HG02588 (cell line): Measurements from ENCODE around the gene ADAMTSL2.

ENCODE experiments used
- ATAC-seq: cut with Tn5 transposase; IDR thresholded peaks from one replicate; pipeline ENCODE4 v1.9.1; 2021; ENCODE audit warnings: mild to moderate bottlenecking, moderate library complexity; ENCODE audit not compliant: unreplicated experiment

The ADAMTSL2 gene

DNA sequence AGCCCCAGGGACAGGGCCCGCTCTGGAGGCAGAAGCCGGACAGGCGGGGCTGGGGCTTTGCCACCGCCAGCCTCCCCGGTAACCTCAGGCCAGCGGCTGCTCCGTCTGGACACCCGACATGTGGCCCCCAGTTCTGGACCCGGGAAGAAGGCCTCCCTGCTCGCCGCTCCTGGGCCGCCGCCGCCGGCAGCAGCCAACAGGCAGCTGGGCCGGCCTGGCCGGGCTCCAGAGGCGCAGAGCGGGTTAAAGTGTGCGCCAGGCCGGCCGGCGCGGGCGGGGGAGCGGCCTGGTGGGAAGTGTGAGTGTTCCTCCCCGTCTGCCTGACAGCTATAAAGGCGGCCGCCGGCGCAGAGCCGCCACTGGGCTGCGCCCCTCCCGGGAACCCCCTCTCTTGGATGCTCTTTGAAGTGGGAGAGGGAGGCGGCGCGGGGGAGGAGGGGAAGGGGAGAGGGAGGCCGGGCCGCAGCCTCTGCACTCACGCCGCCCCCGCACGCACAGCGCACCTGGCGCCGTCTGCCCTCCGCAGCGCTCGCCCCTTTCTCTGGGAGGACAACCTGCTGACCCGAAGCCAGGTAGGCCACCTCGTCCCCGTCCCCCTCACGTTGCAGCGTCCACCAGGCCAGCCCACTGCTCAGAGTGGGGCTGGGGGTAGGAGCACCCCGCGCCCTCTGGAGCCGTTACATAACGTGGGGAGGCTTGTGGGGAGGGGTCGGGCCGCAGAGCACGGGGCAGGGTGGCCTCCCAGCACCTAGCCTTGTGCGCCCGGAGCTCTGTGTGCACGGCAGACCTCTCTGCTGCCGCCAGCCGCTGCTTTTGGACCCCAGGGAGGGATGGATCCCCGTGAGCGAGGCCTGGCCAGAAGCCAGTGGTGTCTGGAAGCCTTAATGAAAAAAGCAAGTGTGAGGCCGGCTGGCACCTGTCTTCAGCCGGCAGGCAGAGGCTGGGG, at the start of gene ADAMTSL2:
Gene ADAMTSL2 (plus strand): TSS at position 359 of the 946 bp plus-strand sequence. CDS start 2,009 bp downstream, outside the sequence.
- no peak for ATAC-seq

DNA sequence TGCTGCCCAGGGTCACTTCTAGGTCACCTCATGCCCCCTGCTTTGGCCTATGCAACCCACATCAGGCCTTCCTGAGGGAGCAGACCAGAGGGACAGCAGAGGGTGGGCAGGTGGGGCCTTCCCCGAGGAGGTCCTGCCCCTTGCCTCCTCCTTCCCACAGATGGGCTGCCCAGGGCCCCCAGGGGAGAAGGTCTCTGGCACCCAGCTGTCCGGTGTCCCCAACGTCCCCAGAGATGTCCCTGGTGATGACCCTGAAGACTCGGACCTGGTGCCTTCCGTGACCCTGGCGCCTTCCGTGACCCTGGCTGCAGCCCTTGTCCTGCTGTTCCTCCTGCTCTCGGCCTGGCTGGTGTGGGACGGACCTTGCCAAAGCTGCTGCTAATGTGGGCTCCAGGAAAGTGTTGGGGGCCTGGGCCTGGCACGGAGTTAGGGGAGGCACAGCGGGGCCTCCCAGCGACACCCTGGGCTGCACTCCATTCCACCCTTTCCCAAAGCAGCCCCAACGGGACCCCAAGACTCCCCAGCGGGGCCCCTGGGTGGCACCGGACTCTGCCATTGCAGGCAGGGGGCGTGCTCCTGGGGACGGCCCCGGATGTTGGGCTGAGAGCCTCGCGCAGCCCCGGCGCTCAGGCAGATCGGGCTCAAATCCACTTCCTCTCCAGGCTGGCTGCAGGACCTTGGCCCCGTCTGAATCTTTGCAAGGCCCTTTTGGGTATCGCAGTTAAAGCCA, 48.8 kb upstream of the ADAMTSL2 start:
- no peak for ATAC-seq

DNA sequence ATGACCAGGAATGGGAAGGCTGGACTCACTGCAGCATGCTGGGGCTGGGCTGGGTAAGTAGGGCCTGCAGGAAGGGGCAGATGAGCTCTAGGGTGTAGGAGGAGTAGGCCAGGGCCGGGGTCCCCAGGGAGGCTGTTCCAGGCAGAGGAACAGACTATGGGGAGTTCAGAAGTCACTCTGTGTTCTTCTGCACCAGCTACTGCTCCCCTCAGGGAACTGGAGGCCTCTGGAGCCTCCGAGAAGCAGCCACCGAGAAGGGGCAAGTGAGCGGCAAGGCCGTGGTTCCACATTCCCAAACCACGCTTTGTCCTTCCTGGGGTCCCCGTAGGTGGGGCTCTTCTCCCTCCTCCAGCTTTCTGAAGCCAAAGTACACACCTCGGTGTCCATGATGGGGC, 47.2 kb upstream of the ADAMTSL2 start:
- ATAC-seq, result no peak

DNA sequence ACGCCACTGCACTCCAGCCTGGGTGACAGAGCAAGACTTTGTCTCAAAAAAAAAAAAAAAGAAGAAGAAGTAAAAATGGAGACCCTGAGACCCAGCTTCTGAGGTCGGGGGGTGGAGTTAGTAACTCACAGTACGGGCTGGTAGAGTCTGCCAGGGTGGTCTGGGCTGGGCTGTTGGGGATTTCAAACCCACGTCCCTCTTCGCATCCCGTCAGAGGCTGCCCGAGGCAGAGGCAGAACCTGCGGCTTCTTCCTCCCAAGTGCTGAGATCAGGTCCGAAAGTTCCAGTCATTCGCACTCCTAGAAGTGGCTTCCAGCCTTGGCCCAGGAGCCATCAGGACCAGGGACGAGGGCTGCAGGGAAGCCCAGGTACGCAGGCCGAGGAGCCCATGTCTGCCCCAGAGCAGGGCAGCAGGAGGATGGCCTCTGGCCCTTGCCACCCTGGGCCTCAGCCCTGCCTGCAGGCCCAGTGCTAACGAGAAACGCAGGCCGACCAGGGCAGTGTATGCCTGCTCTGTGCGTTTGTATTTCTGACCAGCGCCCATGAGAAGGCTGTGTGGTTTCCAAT, 45.7 kb upstream of the ADAMTSL2 start:
- no peak for ATAC-seq

DNA sequence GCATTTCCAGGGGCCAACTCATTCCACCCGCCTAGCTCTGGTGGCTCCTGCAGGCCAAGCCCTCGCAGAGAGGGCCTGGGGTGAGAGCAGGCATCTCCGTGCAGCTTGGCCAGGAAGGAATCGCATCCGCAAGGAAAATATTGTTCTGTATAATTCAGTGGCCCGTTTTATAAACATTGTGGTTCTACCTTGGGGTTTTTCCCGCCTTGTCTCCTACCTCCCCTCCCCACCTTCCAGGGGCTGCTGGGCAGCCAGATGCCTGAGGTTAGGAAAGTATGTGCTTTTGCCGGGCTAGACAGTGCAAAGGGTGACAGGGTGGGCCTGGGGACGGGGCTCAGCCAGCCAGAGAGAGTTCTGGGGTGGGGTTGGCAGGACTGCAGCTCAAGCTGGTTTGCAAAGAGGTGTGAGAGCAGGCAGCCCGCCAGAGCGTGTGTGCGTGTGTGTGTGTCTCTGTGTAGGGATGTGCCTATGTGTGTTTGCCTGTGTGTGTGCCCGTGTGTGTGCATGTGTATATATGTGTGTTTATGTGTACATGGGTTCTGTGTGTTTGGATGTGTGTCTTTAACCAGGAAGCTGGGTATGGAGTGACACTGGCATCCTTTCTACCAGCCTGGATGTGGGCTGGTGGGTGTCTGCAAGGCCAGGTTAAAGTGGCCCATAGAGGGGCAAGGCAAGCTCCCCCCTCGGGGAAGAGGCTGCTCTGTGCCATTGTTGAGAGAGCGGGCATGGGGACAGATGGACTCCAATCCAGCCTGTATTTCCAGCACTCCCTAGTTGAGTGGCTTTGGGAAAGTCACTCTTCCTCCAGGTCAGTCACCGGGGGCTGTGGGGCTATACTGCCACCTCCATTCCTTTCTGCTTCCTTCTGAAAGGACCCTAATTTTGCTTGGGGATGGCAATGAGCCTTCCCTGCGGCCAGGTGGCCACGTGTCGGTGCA, 45.0 kb upstream of the ADAMTSL2 start:
- ATAC-seq, result no peak

DNA sequence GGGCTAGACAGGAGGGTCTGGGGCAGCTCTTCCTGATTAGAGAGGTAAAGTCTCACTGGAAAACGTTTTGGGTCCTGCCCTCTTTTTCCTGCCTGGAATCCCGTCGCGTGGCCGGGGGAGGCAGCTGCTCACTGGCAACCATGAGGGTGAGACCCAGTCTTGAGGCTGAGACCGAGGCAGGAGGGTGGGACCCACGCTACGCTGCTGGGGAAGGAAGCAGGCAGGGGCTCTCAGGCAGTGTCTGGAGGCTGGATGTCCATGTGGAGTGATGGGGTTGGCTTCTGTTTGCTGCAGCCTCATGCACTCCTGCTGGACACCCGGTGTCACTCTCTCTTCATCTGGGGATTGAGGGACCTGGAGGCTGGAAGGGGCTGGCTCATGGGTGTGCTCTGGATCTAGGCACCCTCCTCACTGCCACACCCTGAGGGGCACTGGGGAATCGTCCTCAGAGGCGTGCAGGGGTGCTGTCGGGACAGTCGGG, 44.3 kb upstream of the ADAMTSL2 start:
- no peak for ATAC-seq

DNA sequence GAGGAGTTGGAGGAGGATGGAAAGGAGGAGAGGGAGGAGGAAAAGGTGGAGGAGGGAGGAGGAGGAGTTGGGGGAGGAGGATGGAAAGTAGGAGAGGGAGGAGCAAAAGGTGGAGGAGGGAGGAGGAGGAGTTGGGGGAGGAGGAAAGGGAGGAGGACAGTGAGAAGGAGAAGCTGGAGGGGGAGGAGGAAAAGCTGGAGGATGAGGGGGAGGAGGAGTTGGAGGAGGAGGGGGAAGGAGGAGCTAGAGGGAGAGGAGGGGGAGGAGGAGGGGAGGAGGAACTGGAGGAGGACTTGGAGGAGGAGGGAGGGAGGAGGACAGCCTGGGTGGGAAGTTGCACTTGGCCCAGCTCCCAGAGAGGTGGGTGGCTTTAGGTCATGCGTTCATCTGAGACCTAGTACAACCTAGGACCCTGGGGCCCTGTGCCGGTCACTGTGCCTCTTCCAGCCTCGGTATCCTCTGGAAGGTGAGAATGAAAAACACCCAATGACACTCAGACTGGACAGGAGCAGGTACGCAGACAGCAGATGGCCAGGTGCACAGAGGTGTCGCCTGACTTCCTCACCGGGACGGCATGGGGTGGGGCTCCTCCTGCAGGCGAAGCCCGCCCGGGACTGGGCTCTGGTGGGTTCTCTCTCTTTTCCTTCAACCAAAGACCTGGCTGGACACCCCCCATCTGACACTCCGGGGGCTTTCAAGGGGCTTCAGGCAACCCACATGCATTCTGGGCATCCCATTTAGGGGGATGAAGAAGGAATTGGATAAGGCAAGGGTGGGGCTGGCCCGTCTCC, 43.4 kb upstream of the ADAMTSL2 start:
- ATAC-seq, result no peak

DNA sequence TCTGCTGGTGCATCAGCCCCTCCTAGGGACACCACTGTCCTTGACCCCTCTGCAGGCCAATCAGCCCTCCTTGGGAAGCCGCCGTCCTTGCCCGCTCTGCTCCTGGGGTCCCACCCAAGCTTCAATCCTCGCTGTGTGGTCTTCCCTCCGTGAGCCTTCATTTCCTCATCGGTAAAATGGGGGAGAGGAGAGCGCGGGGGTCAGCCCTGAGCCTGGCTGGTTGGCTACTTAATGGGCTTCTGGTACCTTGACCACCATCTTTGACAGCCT, 42.9 kb upstream of the ADAMTSL2 start:
- ATAC-seq, result no peak

DNA sequence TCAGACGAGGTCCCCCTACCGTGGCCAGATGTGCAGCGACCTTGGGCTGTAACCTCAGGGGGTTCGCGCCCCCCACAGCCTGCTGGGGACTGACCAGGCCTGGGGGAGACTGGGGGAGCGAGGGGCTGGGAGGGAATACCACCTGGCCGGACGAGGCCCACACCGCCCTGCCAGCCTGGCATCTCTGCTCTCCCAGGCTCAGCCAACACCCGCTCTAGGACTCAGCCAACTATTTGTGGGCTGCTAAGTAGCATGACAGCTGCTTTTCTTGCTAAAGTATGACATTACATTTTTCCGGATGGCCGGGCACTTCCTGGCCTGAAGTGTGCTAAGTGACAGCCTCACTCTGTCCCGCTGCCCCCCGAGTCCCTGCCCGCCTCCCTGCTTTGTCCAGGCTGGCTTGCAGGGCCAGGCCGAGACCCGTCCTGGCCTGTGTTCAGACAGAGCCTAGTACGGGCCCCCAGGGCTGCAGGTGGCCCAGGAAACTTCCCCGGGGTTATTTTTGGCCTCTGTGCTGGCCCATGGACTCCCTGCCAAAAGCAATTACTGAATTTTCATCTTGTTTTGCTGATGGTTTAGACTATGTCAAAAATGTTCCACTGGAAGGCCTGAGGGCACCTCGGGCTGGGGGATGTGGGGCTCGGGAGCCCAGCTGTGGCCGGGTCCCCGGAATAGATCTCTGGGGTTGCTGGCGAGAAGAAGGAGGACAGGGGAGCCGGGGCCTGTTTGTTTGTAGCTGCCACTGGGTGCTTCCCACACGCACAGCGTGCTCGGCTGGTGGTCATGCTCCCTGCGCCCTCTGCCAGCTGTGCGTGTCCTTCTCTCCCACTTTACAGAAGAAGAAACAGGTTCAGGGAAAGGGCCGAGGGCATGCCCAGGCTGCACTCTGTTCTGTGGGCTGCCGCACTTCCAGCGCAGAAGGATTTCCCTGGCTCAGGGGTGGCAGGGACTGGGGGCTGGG, 42.2 kb upstream of the ADAMTSL2 start:
- no peak for ATAC-seq

DNA sequence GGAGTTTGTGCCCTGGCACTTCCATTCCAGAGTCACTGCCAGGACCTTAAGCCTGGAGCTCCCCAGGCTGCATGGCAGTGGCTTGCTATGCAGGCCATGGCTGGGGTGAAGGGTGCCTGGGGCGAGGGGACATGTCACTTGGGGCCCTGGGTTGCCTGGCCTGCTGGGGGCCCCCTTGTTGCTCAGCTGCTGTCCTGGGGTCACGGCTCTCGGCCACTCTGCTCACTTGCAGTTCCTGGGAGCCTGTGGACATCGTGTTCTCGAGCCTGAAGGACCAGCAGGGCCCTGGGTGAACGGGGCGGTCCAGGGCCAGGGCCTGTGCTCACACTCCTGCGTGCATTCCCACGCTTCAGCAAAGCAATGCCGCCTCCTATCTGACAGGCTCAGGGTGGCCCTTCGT, 41.1 kb upstream of the ADAMTSL2 start:
- no peak for ATAC-seq

DNA sequence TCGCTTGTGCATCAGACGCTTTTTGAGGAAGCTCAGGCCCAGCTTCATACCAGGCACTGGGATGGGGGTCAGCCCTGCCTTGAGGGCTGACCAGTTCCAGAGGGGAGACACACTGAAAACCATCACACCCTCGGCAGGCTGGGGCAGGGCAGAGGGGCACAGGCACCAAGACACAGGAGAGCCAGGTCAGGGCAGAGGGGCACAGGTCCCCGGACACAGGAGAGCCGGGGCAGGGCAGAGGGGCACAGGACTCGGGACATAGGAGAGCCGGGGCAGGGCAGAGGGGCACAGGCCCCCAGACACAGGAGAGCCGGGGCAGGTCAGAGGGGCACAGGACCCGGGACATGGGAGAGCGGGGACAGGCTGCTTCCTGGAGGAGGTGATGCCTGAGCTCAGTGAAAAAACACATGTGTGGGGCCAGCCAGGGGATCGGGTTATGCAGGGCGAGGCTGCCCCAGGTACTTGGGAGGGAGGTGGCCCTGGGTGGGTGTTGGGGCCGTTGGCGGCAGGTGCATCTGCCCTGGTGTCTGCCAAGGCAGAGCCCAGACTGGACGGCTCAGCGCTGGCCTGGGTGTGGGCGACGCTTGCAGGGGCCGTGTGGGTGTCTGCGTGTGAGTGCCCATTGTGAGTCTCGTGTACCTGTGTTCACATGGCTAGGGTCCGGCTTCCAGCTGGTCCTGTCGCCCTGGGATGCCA, 40.5 kb upstream of the ADAMTSL2 start:
- ATAC-seq, result no peak

DNA sequence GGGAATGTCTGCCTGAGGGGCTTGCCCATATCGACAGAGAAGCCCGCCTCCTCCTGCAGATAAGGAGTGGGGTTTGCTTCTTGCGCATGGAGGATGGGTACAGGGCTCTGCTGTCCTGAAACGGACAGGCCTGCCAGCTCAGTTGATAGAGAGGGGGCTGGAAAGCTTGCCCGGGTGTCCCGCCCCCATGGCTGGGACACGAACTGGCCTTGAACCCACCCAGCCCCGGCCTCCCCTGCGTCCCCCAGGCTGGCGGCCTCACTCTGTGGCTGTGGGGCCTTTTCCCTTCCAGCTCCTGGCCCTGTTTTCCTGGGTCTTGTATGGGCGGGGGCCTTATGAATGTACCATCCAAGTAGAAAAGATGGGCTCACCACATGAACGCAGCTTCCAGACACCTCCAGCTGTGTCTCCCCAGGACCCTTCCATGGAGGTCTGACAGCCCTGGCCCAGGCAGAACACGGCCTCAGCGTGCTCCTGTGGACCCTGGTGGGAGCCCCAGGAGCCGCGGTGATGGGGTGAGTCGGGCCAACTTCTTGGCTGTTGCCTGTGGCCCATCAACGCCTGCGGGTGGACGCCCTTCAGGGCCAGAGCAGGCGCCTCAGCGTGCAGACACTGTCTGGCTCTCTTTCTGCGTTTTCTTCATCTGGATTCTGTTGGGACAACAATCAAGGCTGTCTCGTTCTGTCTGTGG, 39.7 kb upstream of the ADAMTSL2 start:
- no peak for ATAC-seq

DNA sequence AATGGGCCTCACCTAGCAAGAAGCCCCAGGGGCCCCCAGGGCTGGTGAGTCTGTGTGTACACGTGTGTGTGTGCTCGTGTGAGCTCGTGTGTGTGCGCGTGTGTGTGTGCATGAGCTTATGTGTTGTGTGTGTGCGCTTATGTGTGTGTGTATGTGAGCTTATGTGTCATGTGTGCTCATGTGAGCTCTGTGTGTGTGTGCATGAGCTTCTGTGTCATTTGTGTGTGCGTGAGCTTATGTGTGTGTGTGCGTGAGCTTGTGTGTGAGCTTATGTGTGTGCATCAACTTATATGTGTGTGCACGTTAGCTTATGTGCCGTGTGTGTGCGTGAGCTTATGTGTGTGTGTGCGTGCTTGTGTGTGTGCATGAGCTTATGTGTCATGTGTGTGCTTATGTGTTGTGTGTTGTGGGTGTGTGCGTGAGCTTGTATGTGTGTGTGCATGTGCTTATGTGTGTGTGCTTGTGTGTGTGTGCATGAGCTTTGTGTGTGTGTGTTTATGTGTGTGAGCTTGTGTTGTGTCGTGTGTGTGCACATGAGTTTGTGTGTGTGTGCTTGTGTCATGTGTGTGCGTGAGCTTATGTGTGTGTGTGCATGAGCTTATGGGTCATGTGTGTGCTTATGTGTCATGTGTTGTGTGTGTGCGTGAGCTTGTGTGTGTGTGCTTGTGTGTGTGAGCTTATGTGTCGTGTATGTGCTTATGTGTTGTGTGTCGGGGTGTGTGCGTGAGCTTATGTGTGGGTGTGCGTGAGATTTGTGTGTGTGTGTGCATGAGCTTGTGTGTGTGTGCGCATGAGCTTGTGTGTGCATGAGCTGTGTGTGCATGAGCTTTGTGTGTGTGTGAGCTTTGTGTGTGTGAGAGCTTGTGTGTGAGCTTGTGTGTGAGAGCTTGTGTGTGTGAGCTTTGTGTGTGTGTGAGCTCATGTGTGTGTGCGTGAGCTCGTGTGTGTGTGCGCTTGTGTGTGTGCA, 38.9 kb upstream of the ADAMTSL2 start:
- ATAC-seq, result no peak

DNA sequence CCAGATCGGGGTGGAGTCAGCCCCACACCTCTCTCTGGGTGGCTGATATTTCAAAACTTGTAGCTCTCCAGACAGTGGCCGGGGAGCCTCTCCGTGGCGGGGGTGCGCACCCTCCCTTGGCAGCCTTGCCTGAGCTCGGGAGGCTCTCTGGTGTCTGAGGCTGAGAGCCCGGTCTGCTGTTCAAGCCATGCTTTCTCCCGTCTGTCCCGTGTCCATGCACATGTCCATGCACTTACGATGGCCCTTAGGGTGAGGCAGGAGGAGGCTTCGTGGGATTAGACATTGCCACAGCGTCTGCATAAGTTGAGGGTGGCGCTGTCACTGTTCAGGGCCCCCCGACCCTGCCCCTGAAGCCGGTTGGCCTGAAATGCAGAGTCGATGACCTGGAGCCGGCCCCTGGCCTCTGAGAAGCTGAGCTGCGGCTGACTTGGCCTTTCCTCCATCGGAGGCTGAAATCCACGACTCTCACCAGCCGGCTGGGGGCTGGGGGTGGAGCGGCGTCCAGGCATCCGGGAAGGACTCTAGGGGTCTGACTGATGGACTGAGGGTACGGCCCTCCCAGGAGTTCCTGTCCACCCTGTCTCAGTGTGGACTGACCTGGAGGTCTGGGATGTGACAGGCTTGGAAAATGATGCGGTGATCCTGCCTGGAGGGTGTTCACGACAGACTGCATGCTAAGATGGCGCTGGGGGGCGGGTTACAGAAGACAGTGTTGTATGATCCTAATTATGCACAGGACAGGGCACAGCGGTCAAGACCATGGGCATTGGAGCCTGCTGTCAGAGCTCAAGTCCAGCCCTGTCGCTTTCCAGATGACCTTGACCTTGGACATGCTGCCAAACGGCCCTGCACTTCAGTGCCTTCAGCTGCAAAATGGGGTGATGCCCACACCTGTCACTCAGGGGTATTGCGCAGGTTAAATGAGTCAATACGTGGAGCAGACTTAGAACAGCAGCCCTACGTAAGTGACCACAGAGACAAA, 37.4 kb upstream of the ADAMTSL2 start:
- no peak for ATAC-seq
